Ramos (cell line): Measurements from ENCODE around the gene TMEM8B.

Experiments
- in situ Hi-C: fragments of 300-500 bp; cut with MboI; formaldehyde crosslinking; loops from one replicate; pipeline ENCODE4 v1.14.3; 2022; ENCODE audit warnings: low sequenced_read_pairs; ENCODE audit not compliant: unreplicated experiment

The TMEM8B gene

GRCh38 chr9:35829084-35829763 lies at the start of gene TMEM8B:
Gene TMEM8B (plus strand): TSS chr9:35829228. CDS start chr9:35829448, 220 bp downstream.
- in situ Hi-C loops, result no loop called here

GRCh38 chr9:35781066-35781465 lies 48.0 kb upstream of the TMEM8B start:
- in situ Hi-C loops, result no loop called here

- in situ Hi-C loops, result no loop called here
These were observed 45.6 kb upstream of the TMEM8B start for GRCh38 chr9:35783418-35783817.

GRCh38 chr9:35789541-35789940 lies 39.5 kb upstream of the TMEM8B start:
- in situ Hi-C loops, result no loop called here

- in situ Hi-C loops, result loop anchor here (5.0 kb wide), 1 partner anchor 87 kb away; no protein-coding TSS in a partner anchor
These were observed 39.0 kb upstream of the TMEM8B start for GRCh38 chr9:35790025-35790384.

GRCh38 chr9:35790385-35791296 lies 38.4 kb upstream of the TMEM8B start:
- in situ Hi-C loops, result loop anchor here (5.0 kb wide), 1 partner anchor 87 kb away; no protein-coding TSS in a partner anchor

- in situ Hi-C loops, result loop anchor here (5.0 kb wide), 1 partner anchor 86 kb away; no protein-coding TSS in a partner anchor
These were observed 37.6 kb upstream of the TMEM8B start, which contains the start of gene NPR2 for GRCh38 chr9:35791297-35791921. Gene NPR2 (plus strand): TSS chr9:35791591. CDS start chr9:35792409, 818 bp downstream.

GRCh38 chr9:35792024-35792813 lies 36.8 kb upstream of the TMEM8B start:
- in situ Hi-C loops, result loop anchor here (5.0 kb wide), 1 partner anchor 85 kb away; no protein-coding TSS in a partner anchor

GRCh38 chr9:35792826-35793225 lies 36.2 kb upstream of the TMEM8B start:
- in situ Hi-C loops, result loop anchor here (5.0 kb wide), 1 partner anchor 84 kb away; no protein-coding TSS in a partner anchor

- in situ Hi-C loops, result loop anchor here (5.0 kb wide), 1 partner anchor 84 kb away; no protein-coding TSS in a partner anchor
These were observed 35.6 kb upstream of the TMEM8B start for GRCh38 chr9:35793461-35793860.

GRCh38 chr9:35795695-35796094 lies 33.3 kb upstream of the TMEM8B start:
- in situ Hi-C loops, result no loop called here

GRCh38 chr9:35797311-35798109 lies 31.5 kb upstream of the TMEM8B start:
- in situ Hi-C loops, result no loop called here

- in situ Hi-C loops, result no loop called here
These were observed 30.2 kb upstream of the TMEM8B start for GRCh38 chr9:35798658-35799374.

GRCh38 chr9:35800530-35800929 lies 28.5 kb upstream of the TMEM8B start:
- in situ Hi-C loops, result no loop called here

GRCh38 chr9:35801328-35802128 lies 27.5 kb upstream of the TMEM8B start:
- in situ Hi-C loops, result no loop called here

GRCh38 chr9:35806101-35806500 lies 22.9 kb upstream of the TMEM8B start:
- in situ Hi-C loops, result no loop called here

GRCh38 chr9:35808433-35808832 lies 20.6 kb upstream of the TMEM8B start:
- in situ Hi-C loops, result no loop called here
